NOMO-1 (cell line): ENCODE results near the gene DEGS2.

Source experiments
- DNase-seq, 2 experiments: peaks; one replicate each; lab custom pipeline; 2025; ENCODE audit not compliant: unreplicated experiment in 2 of 2; lab: John Stamatoyannopoulos, UW

Gene DEGS2

GRCh38 chr14:100149851-100150611 is 9.4 kb downstream of the DEGS2 start:
- no peak for DNase-seq

GRCh38 chr14:100148837-100149731 is 10.4 kb downstream of the DEGS2 start:
- no peak for DNase-seq

- DNase-seq: no peak
Observed at GRCh38 chr14:100147691-100148464, 11.6 kb downstream of the DEGS2 start.

GRCh38 chr14:100147181-100147631 is 12.2 kb downstream of the DEGS2 start:
- DNase-seq: peak in 1 of 2 experiments; percentile 18

GRCh38 chr14:100146531-100147091 is 12.8 kb downstream of the DEGS2 start:
- no peak for DNase-seq

- no peak for DNase-seq
Observed at GRCh38 chr14:100145682-100146464, 13.6 kb downstream of the DEGS2 start.

GRCh38 chr14:100144996-100145646 is 14.3 kb downstream of the DEGS2 start:
- DNase-seq: no peak

- no peak for DNase-seq
Observed at GRCh38 chr14:100144645-100144995, 14.8 kb downstream of the DEGS2 start.

- no peak for DNase-seq
Observed at GRCh38 chr14:100143934-100144333, 15.5 kb downstream of the DEGS2 start.

GRCh38 chr14:100143523-100143922 is 15.9 kb downstream of the DEGS2 start:
- no peak for DNase-seq

- no peak for DNase-seq
Observed at GRCh38 chr14:100142073-100143040, 17.1 kb downstream of the DEGS2 start.

- DNase-seq: no peak
Observed at GRCh38 chr14:100141098-100141497, 18.3 kb downstream of the DEGS2 start.

- no peak for DNase-seq
Observed at GRCh38 chr14:100140452-100141078, 18.9 kb downstream of the DEGS2 start.

GRCh38 chr14:100138955-100139354 is 20.5 kb downstream of the DEGS2 start:
- DNase-seq: no peak

GRCh38 chr14:100138082-100138787 is 21.2 kb downstream of the DEGS2 start:
- no peak for DNase-seq

- no peak for DNase-seq
Observed at GRCh38 chr14:100137173-100137572, 22.3 kb downstream of the DEGS2 start.

- no peak for DNase-seq
Observed at GRCh38 chr14:100135784-100136183, 23.7 kb downstream of the DEGS2 start.
